Psoas muscle (tissue), 8 donors: ENCODE results near the gene APOBEC3F. TPM values are rescaled to one million over a fixed set of nuclear protein-coding genes. Genes with fewer than 3 reads are reported as not detected.
"Not testable (repeated sequence)": the region's sequence is repeated elsewhere in the genome, so short reads cannot be mapped to it uniquely, and the experiment has no call there.

Source experiments
- ATAC-seq, 4 donors: fragments of 200-7000 bp; cut with Tn5 transposase; one replicate each; pipeline ENCODE4 v1.9.1; 2020; ENCODE audit warnings: moderate library complexity in 3 of 4, mild to moderate bottlenecking in 2 of 4
- DNase-seq, 2 donors: peaks; one replicate each; pipeline ENCODE4 v3.0.0-alpha.2; 2020
- H3K27ac ChIP-seq: fragments of 200-600 bp; one replicate; pipeline ENCODE4 v1.8.0; 2022
- H3K27me3 ChIP-seq, 3 donors: fragments of 200-600 bp in 1 of 3; one replicate each; pipeline versions ENCODE4 v1.6.1 to v1.8.0; 2013 to 2022; ENCODE audit warnings: low read length in 2 of 3, mild to moderate bottlenecking in 2 of 3, moderate library complexity in 1 of 3; ENCODE audit not compliant: insufficient read depth in 3 of 3
- H3K36me3 ChIP-seq, 2 donors: fragments of 200-600 bp in 1 of 2; one replicate each; pipeline versions ENCODE4 v1.6.1 to v1.8.0; 2013 to 2022; ENCODE audit warnings: low read depth in 1 of 2, mild to moderate bottlenecking in 1 of 2, moderate library complexity in 1 of 2; ENCODE audit not compliant: insufficient read depth in 1 of 2
- H3K4me1 ChIP-seq: fragments of 200-600 bp; one replicate; pipeline ENCODE4 v1.8.0; 2022
- H3K4me3 ChIP-seq: fragments of 200-600 bp; one replicate; pipeline ENCODE4 v1.8.0; 2022; ENCODE audit warnings: mild to moderate bottlenecking
- H3K9me3 ChIP-seq: fragments of 200-600 bp; one replicate; pipeline ENCODE4 v1.8.0; 2022
- WGBS, 3 donors: extraction: QIAGEN DNeasy Blood & Tissue Kit; methylation state at CpG; one replicate each; pipeline versions ENCODE4 v1.1.6 to v1.1.7; 2013; 5-methylcytosine and 5-hydroxymethylcytosine counted together
- intact Hi-C, 2 donors: fragments of 100-400 bp; cut with DNase I; formaldehyde crosslinking; loops; one replicate each; pipeline versions ENCODE4 v1.11.0 to v1.14.2; 2022
- long read RNA-seq, 2 donors: library from polyadenylated mRNA; unstranded; transcript quantifications; one replicate each; pipeline ENCODE4 v2.0.0, GENCODE V29; 2021
- polyA plus RNA-seq, 3 donors: library from polyadenylated mRNA; stranded (reverse); fragments of 200-250 nt; gene quantifications; one replicate each; pipeline ENCODE4 v1.2.3, GENCODE V29; 2013
- total RNA-seq, 4 donors: library from RNA; stranded (reverse); fragmentation: NEBNext Ultra II Directional in 2 of 4; extraction: Animal tissue kit (Norgen Biotek cat#: 25700) in 2 of 4; gene quantifications; one replicate each; pipeline versions ENCODE4 v1.2.1 to v1.2.4, GENCODE V29; 2021 to 2023
- TF ChIP-seq, protein P1 (sequence below): fragments of 200-600 bp; IDR thresholded peaks from one replicate; pipeline ENCODE4 v1.8.0; 2022; ENCODE audit warnings: antibody characterized with exemption
- donor health status: healthy with polysubstance abuse.
- donor health status: DM: no; HTN: no; CAD: no; lungs with moderate emphysema.
- donor health status: Bipolar disorder and iron deficiency.
- donor health status: healthy.
- donor health status: DM: yes; HTN: yes; CAD: no.
- donor health status: DM: no; HTN: no; CAD: no.
- donor health status: DM: no; HTN: no; CAD: no.
- donor health status: DM: yes; HTN: yes; CAD: no.

The APOBEC3F gene
- total RNA-seq (1 to 10 TPM in 1 of 4 donors, under 1 TPM in 3; 0.40 to 1.4 (median 0.53) TPM), polyA plus RNA-seq (under 1 TPM; 0.06 to 0.55 (median 0.48) TPM)
- long read RNA-seq, donor 1 = 0 reads
- long read RNA-seq, donor 2, partial matches to known transcripts = 0 of 1 reads
- long read RNA-seq, donor 2, other reads (novel, unspliced or antisense) = 1 of 1 reads

GRCh38 chr22:39040538-39041296 lies at the start of gene APOBEC3F:
TSS of gene APOBEC3F (plus strand) at chr22:39040864. CDS start at chr22:39040961, 97 bp downstream.
- H3K4me3 ChIP-seq = peak within 1 kb of the TSS; percentile 62
- H3K36me3 ChIP-seq, H3K4me1 ChIP-seq, intact Hi-C loops, H3K27me3 ChIP-seq, H3K9me3 ChIP-seq: not testable (repeated sequence)
- peak within 1 kb of the TSS; percentile 61 for H3K27ac ChIP-seq
- WGBS, 3 donors = 8 to 18% (median 13%) methylated on average over 11 to 21 of the region's 21 CpGs
- ATAC-seq = peak; percentile 64 to 90 (median 80)
- DNase-seq = peak; percentile 46 to 63

DNA sequence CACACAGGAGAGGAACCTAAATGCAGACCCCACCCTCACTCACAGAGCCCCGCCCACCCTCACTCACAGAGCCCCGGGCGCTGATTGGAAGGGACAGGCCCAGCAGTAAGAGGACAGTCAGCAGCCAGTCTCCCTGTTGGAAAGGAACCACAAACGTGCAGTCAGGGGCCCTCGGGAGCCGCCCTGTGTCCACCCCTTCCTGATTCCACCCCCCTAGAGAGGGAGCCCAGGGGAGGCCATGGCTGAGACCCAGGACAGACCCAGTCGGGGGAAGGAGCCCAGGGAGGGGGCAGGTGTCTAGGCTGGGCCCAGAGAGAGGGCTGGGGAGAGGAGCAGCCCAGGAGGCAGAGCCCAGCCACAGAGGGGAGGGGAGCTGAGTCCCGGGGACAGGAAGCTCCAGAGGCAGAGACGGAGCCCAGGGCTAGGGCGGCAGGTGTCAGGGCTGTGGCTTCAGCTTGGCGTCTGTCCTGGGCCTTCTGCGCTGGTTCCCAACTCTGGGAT lies 47.7 kb upstream of the APOBEC3F start:
- 25 to 33% (median 28%) methylated on average over 8 to 12 of the region's 12 CpGs for WGBS, 3 donors
- H3K4me3 ChIP-seq, H3K36me3 ChIP-seq, H3K4me1 ChIP-seq, intact Hi-C loops, ATAC-seq, DNase-seq, H3K27ac ChIP-seq, H3K9me3 ChIP-seq: not testable (repeated sequence)
- peaks cover 0 to 30% (median 8%) of the 10 kb centered on the region in 3 donors for H3K27me3 ChIP-seq

- H3K27me3 ChIP-seq = peaks cover 0 to 38% (median 9%) of the 10 kb centered on the region in 3 donors
- no peak overlapping the region for H3K4me3 ChIP-seq
- TF ChIP-seq, protein P1, sequence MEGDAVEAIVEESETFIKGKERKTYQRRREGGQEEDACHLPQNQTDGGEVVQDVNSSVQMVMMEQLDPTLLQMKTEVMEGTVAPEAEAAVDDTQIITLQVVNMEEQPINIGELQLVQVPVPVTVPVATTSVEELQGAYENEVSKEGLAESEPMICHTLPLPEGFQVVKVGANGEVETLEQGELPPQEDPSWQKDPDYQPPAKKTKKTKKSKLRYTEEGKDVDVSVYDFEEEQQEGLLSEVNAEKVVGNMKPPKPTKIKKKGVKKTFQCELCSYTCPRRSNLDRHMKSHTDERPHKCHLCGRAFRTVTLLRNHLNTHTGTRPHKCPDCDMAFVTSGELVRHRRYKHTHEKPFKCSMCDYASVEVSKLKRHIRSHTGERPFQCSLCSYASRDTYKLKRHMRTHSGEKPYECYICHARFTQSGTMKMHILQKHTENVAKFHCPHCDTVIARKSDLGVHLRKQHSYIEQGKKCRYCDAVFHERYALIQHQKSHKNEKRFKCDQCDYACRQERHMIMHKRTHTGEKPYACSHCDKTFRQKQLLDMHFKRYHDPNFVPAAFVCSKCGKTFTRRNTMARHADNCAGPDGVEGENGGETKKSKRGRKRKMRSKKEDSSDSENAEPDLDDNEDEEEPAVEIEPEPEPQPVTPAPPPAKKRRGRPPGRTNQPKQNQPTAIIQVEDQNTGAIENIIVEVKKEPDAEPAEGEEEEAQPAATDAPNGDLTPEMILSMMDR = no peak
- no peaks in the 10 kb centered on the region for H3K4me1 ChIP-seq
- 49 to 59% (median 51%) methylated on average over 6 of the region's 6 CpGs for WGBS, 3 donors
- intact Hi-C loops = loop anchor here in 1 of 2 donors (5.0 kb wide), 1 partner anchor 39 kb away; the partner anchor contains the start of gene APOBEC3A
- no peaks in the 10 kb centered on the region for H3K9me3 ChIP-seq
- H3K27ac ChIP-seq = no peak overlapping the region
- DNase-seq (no peak), ATAC-seq (no peak)
- H3K36me3 ChIP-seq = no peaks in the 10 kb centered on the region
Observed at GRCh38 chr22:38996105-38996504, 44.6 kb upstream of the APOBEC3F start.

GRCh38 chr22:38997518-38997917 lies 43.1 kb upstream of the APOBEC3F start:
- Histone ChIP-seq H3K27ac (no peak overlapping the region), H3K36me3 (no peaks in the 10 kb centered on the region), H3K27me3 (peaks cover 0 to 38% (median 9%) of the 10 kb centered on the region in 3 donors), H3K4me1 (no peaks in the 10 kb centered on the region), H3K4me3 (no peak overlapping the region), H3K9me3 (no peaks in the 10 kb centered on the region)
- 77 to 80% (median 78%) methylated on average over 3 of the region's 3 CpGs for WGBS, 3 donors
- TF ChIP-seq, protein P1 = no peak
- ATAC-seq (no peak), DNase-seq (no peak)
- intact Hi-C loops = loop anchor here in 1 of 2 donors (5.0 kb wide), 1 partner anchor 40 kb away; the partner anchor contains the start of gene APOBEC3A

DNA sequence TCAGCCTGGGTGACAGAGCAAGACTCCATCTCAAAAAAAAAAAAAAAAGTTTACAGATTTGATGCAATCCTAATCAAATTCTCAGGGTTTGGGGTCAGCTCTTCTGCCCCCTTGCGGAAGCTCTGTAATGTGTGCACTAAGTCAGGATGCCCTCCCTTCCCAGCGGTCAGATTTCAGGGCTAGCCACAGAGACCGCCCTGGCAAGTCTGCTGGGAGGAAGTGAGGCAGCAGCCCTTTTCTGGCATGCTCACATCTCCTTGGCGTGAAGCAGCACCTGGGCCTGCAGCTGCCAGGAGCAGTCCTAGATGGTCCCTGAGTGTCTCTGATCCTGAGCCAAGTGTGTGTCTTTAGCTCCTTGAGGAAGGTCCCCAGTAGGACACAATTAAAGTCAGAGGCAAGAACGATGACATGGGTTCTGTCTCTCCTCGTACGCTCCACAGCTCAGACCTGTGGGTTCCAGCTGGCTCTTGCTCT lies 37.5 kb upstream of the APOBEC3F start:
- TF ChIP-seq, protein P1 = peak; percentile 69
- peaks cover 0 to 13% (median 1%) of the 10 kb centered on the region in 3 donors for H3K27me3 ChIP-seq
- no peaks in the 10 kb centered on the region for H3K4me1 ChIP-seq
- no peak overlapping the region for H3K4me3 ChIP-seq
- peak; percentile 63 to 78 for DNase-seq
- WGBS, 3 donors = 4 to 7% (median 5%) methylated on average over 7 of the region's 7 CpGs
- intact Hi-C loops = loop anchor here (1.0 to 5.0 kb wide), 3 partner anchors 76 to 133 kb away; partner anchors contain the start of gene CBX6 (in 1 of the 2)
- no peaks in the 10 kb centered on the region for H3K36me3 ChIP-seq
- H3K9me3 ChIP-seq = no peaks in the 10 kb centered on the region
- ATAC-seq = peak; percentile 74 to 89 (median 83)
- H3K27ac ChIP-seq = no peak overlapping the region
